CD4-positive, alpha-beta T cell treated with Interferon gamma for 1 hour (primary cell): ENCODE data around the gene PRM3.

Source experiments
- DNase-seq: peaks from one replicate; pipeline ENCODE4 v3.0.0-alpha.2; 2020

The PRM3 gene

DNA sequence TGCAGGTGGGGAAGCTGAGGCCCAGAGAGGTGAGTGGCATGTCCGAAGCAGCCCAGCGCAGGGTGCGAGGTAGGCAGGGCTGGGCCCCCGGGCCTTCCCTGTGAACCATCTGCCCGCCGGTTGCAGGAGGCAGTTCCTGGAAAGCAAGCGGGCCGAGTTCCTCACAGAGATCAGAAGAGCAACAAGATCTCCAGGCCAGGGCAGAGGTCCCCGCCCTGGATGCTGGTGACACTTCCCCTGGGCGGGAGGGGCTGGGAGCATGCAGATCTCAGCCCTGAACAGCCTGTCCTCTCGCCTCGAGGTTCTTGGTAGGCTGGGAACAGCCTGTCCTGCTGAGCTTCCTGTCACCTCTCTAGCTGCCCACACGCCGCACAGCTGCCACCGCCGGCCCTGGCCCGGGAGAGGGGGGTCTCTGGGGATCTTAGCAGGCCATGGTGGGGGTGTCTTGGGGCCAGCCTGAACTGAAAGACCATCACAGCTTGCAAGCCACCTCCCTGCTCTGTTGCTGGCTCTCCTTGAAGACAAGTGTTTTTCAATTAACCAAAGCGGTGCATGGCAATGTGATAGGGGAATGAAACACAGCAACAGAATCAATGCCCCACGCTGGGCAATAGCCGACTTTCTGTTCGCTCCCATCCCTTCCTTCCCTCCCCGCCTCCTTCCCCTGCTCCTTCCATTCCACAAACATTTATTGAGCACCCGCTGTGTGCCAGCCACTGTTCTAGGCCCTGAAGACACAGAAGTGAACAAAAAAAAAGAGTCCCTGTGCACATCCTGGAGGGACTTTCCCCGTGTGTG lies 49.1 kb downstream of the PRM3 start:
- DNase-seq: peak; percentile 79
